ENCODE data around the gene NEU3. TPM values are rescaled to one million over a fixed set of nuclear protein-coding genes. Genes with fewer than 3 reads are reported as not detected.

Gene NEU3
- total RNA-seq, 1 donor from 2014 or later, result 7.9 TPM

GRCh38 chr11:74990941-74991340 is 2.2 kb downstream of the NEU3 start:
- DNase-seq (ENCODE audit: low read depth), result no peak
- no peaks in the 10 kb centered on the region for H3K27me3 ChIP-seq (ENCODE audit: control insufficient read depth, insufficient read depth, low read length)
- no peaks in the 10 kb centered on the region for H3K36me3 ChIP-seq (ENCODE audit: control insufficient read depth, insufficient read depth, low read length)
- H3K4me3 ChIP-seq (ENCODE audit: low read depth, low read length), result no peak overlapping the region
- TF ChIP-seq CTCF (IDR thresholded peaks at IDR 0.05; ENCODE audit: insufficient read depth, low read length, poor library complexity, severe bottlenecking), result no peak

- no peak for TF ChIP-seq CTCF (IDR thresholded peaks at IDR 0.05; ENCODE audit: insufficient read depth, low read length, poor library complexity, severe bottlenecking)
- DNase-seq (ENCODE audit: low read depth), result no peak
- Histone ChIP-seq H3K4me3 (ENCODE audit: low read depth, low read length) (no peak overlapping the region), H3K36me3 (ENCODE audit: control insufficient read depth, insufficient read depth, low read length) (no peaks in the 10 kb centered on the region), H3K27me3 (ENCODE audit: control insufficient read depth, insufficient read depth, low read length) (no peaks in the 10 kb centered on the region)
Observed at GRCh38 chr11:74992852-74993251, 4.1 kb downstream of the NEU3 start.

GRCh38 chr11:75000975-75001354 is 12.2 kb downstream of the NEU3 start:
- H3K36me3 ChIP-seq (ENCODE audit: control insufficient read depth, insufficient read depth, low read length), result peaks cover 2% of the 10 kb centered on the region
- DNase-seq (ENCODE audit: low read depth), result no peak
- H3K4me3 ChIP-seq (ENCODE audit: low read depth, low read length), result no peak overlapping the region
- no peak for TF ChIP-seq CTCF (IDR thresholded peaks at IDR 0.05; ENCODE audit: insufficient read depth, low read length, poor library complexity, severe bottlenecking)
- H3K27me3 ChIP-seq (ENCODE audit: control insufficient read depth, insufficient read depth, low read length), result no peaks in the 10 kb centered on the region

- H3K36me3 ChIP-seq (ENCODE audit: control insufficient read depth, insufficient read depth, low read length), result peaks cover 2% of the 10 kb centered on the region
Observed at GRCh38 chr11:75001686-75002085, 13.0 kb downstream of the NEU3 start.

GRCh38 chr11:75002516-75002915 is 13.8 kb downstream of the NEU3 start:
- H3K4me3 ChIP-seq (ENCODE audit: low read depth, low read length), result no peak overlapping the region
- H3K27me3 ChIP-seq (ENCODE audit: control insufficient read depth, insufficient read depth, low read length), result no peaks in the 10 kb centered on the region
- no peak for DNase-seq (ENCODE audit: low read depth)
- no peak for TF ChIP-seq CTCF (IDR thresholded peaks at IDR 0.05; ENCODE audit: insufficient read depth, low read length, poor library complexity, severe bottlenecking)
- H3K36me3 ChIP-seq (ENCODE audit: control insufficient read depth, insufficient read depth, low read length), result peaks cover 2% of the 10 kb centered on the region

More at GRCh38 chr11:75001686-75002085, 13.0 kb downstream of the NEU3 start:
- Histone ChIP-seq H3K4me3 (ENCODE audit: low read depth, low read length) (no peak overlapping the region), H3K27me3 (ENCODE audit: control insufficient read depth, insufficient read depth, low read length) (no peaks in the 10 kb centered on the region)
- no peak for TF ChIP-seq CTCF (IDR thresholded peaks at IDR 0.05; ENCODE audit: insufficient read depth, low read length, poor library complexity, severe bottlenecking)
- no peak for DNase-seq (ENCODE audit: low read depth)

- no peak overlapping the region for H3K4me3 ChIP-seq (ENCODE audit: low read depth, low read length)
- H3K27me3 ChIP-seq (ENCODE audit: control insufficient read depth, insufficient read depth, low read length), result no peaks in the 10 kb centered on the region
- H3K36me3 ChIP-seq (ENCODE audit: control insufficient read depth, insufficient read depth, low read length), result peaks cover 2% of the 10 kb centered on the region
Observed at GRCh38 chr11:75004215-75004614, 15.5 kb downstream of the NEU3 start.

More at GRCh38 chr11:75004215-75004614, 15.5 kb downstream of the NEU3 start:
- DNase-seq (ENCODE audit: low read depth), result no peak
- TF ChIP-seq CTCF (IDR thresholded peaks at IDR 0.05; ENCODE audit: insufficient read depth, low read length, poor library complexity, severe bottlenecking), result no peak

All from kidney epithelial cell (primary cell).